Ishikawa (cell line): ENCODE measurements around the gene CSNK1G2.

Experiments used
- CEBPB ChIP-seq: IDR thresholded peaks from 2 replicates; pipeline ENCODE4 v1.6.1; 2012
- CREB1 ChIP-seq: IDR thresholded peaks from 2 replicates; pipeline ENCODE4 v1.6.1; 2012; ENCODE audit warnings: low read depth
- EGR1 ChIP-seq: IDR thresholded peaks from 2 replicates; pipeline ENCODE4 v1.6.1; 2012
- EP300 ChIP-seq: IDR thresholded peaks from 2 replicates; pipeline ENCODE4 v1.6.1; 2012; ENCODE audit warnings: borderline replicate concordance
- FOXM1 ChIP-seq: IDR thresholded peaks from 2 replicates; pipeline ENCODE4 v1.6.1; 2012; ENCODE audit warnings: low read depth, borderline replicate concordance
- MAX ChIP-seq: IDR thresholded peaks from 2 replicates; pipeline ENCODE4 v1.6.1; 2012
- NFIC ChIP-seq: IDR thresholded peaks from 2 replicates; pipeline ENCODE4 v1.6.1; 2012
- RAD21 ChIP-seq: IDR thresholded peaks from 2 replicates; pipeline ENCODE4 v1.6.1; 2012; ENCODE audit warnings: low read depth
- REST ChIP-seq: IDR thresholded peaks from 2 replicates; pipeline ENCODE4 v1.6.1; 2012; ENCODE audit warnings: low read depth, mild to moderate bottlenecking
- TAF1 ChIP-seq: IDR thresholded peaks from 2 replicates; pipeline ENCODE4 v1.6.1; 2012; ENCODE audit warnings: low read depth, mild to moderate bottlenecking
- TCF12 ChIP-seq: IDR thresholded peaks from 2 replicates; pipeline ENCODE4 v1.6.1; 2012; ENCODE audit warnings: low read depth
- TEAD4 ChIP-seq: IDR thresholded peaks from 2 replicates; pipeline ENCODE4 v1.6.1; 2012
- USF1 ChIP-seq: IDR thresholded peaks from 2 replicates; pipeline ENCODE4 v1.6.1; 2012
- YY1 ChIP-seq: IDR thresholded peaks from 2 replicates; pipeline ENCODE4 v1.6.1; 2012; ENCODE audit warnings: low read depth
- ZBTB7A ChIP-seq: IDR thresholded peaks from 2 replicates; pipeline ENCODE4 v1.6.1; 2012; ENCODE audit warnings: low read depth

Gene CSNK1G2

GRCh38 chr19:1917926-1918325 lies 23.0 kb upstream of the CSNK1G2 start:
- TF ChIP-seq RAD21: no peak
- TF ChIP-seq CREB1: no peak
- TF ChIP-seq CEBPB: no peak
- no peak for TF ChIP-seq NFIC
- TF ChIP-seq YY1: no peak
- TF ChIP-seq ZBTB7A: no peak
- TF ChIP-seq USF1: no peak
- no peak for TF ChIP-seq FOXM1
- no peak for TF ChIP-seq TEAD4

DNA sequence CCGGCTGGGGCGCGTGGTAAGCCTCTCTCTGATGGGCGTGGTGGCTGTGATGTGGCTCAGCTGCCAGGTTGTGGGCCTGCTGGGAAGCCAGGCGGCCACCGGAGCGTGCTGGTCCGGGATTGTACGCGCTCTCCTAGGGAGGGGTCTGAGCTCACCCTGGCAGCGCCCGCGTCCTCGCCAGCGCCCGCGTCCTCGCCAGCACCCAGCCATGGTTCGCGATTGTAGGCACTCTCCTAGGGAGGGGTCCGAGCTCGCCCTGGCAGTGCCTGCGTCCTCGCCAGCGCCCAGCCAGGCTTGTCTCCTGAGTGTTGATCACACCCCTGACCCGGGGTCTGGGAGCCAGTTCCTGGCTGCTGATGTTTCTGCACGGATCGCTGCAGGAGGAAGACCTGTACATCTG lies 22.0 kb upstream of the CSNK1G2 start:
- TF ChIP-seq TCF12 (no peak), EP300 (no peak), TAF1 (no peak), MAX (no peak), CEBPB (no peak), RAD21 (no peak), ZBTB7A (no peak), REST (no peak), USF1 (no peak), EGR1 (no peak), FOXM1 (no peak), YY1 (no peak), TEAD4 (no peak), CREB1 (no peak), NFIC (no peak)

DNA sequence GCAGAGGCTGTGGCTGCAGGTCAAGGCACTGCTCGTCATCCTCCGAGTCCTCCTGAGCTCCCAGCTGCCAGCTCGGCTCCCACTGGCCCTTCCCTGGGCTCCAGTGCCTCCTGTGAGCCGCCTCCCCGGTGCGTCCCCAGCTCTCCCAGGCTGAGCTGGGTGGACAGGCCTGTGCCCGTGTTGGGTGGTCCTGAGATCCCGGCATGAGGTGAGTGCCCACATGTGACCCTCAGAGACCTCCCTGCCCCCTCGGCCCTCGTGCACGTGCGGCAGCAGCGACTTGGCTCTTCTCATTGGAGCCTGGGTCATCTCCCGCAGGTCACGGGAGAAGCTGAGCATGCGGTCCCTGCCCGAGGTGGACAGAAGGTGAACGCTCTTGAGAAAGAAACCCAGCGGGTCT lies 20.3 kb upstream of the CSNK1G2 start:
- no peak for TF ChIP-seq TCF12
- no peak for TF ChIP-seq CEBPB
- TF ChIP-seq ZBTB7A: no peak
- TF ChIP-seq CREB1: no peak
- TF ChIP-seq EGR1: no peak
- no peak for TF ChIP-seq TEAD4
- no peak for TF ChIP-seq RAD21
- TF ChIP-seq FOXM1: no peak
- TF ChIP-seq MAX: no peak
- no peak for TF ChIP-seq REST
- TF ChIP-seq NFIC: no peak
- no peak for TF ChIP-seq YY1
- no peak for TF ChIP-seq TAF1
- TF ChIP-seq USF1: no peak
- no peak for TF ChIP-seq EP300

GRCh38 chr19:1921326-1921725 lies 19.6 kb upstream of the CSNK1G2 start:
- TF ChIP-seq EP300 (no peak), TEAD4 (no peak), REST (no peak), EGR1 (no peak)

DNA sequence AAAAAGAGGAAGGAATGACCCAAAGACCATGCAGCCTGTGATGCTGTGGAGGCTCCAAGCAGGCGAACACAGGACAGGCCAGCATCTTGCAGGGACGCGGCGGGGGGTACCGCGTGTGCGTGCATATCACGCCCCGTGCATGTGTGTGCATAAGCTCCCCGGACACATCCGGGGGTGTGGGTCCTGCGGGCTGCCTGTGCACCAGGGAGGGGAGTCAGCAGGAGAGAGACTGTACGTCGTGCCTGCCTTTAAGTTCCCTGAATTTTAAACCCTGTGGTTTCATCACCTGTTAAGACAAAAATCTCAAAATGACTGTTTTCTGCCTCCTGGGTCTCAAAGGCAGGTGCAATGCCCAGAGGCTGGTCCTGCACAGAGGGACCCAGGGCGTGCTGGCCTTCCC lies 19.1 kb upstream of the CSNK1G2 start:
- TF ChIP-seq YY1 (no peak), USF1 (no peak), REST (no peak)
